CD4-positive, alpha-beta T cell treated with Interleukin-10 for 1 hour (primary cell): Measurements from ENCODE around the gene AMPD2.

Experiments
- DNase-seq: peaks from one replicate; pipeline ENCODE4 v3.0.0-alpha.2; 2020

AMPD2 gene

GRCh38 chr1:109619576-109620400 is at the start of gene AMPD2, which contains the start of gene GNAT2:
Gene AMPD2, plus strand, starts transcription at chr1:109619837. Its CDS starts 1,339 bp downstream, at chr1:109621176.
Gene GNAT2, minus strand, starts transcription at chr1:109619616. Its CDS starts 6,746 bp downstream, at chr1:109612870.
- peak; percentile 86 for DNase-seq

- no peak for DNase-seq
These were observed 49.2 kb upstream of the AMPD2 start for GRCh38 chr1:109570414-109570813.

GRCh38 chr1:109573785-109574184 is 45.9 kb upstream of the AMPD2 start:
- no peak for DNase-seq

GRCh38 chr1:109578947-109579443 is 40.6 kb upstream of the AMPD2 start:
- no peak for DNase-seq

- no peak for DNase-seq
These were observed 40.1 kb upstream of the AMPD2 start for GRCh38 chr1:109579491-109579890.

GRCh38 chr1:109582021-109582420 is 37.6 kb upstream of the AMPD2 start:
- DNase-seq = no peak

GRCh38 chr1:109584766-109585165 is 34.9 kb upstream of the AMPD2 start:
- DNase-seq = no peak

GRCh38 chr1:109586055-109586454 is 33.6 kb upstream of the AMPD2 start:
- no peak for DNase-seq

- DNase-seq = no peak
These were observed 30.5 kb upstream of the AMPD2 start for GRCh38 chr1:109589177-109589576.

GRCh38 chr1:109589679-109590078 is 30.0 kb upstream of the AMPD2 start:
- DNase-seq = no peak

GRCh38 chr1:109592916-109593315 is 26.7 kb upstream of the AMPD2 start:
- no peak for DNase-seq

- no peak for DNase-seq
These were observed 24.1 kb upstream of the AMPD2 start for GRCh38 chr1:109595531-109595930.

- no peak for DNase-seq
These were observed 21.5 kb upstream of the AMPD2 start for GRCh38 chr1:109598156-109598555.

- no peak for DNase-seq
These were observed 21.0 kb upstream of the AMPD2 start for GRCh38 chr1:109598655-109599054.

- no peak for DNase-seq
These were observed 16.4 kb upstream of the AMPD2 start for GRCh38 chr1:109603229-109603628.

GRCh38 chr1:109605381-109605780 is 14.3 kb upstream of the AMPD2 start:
- no peak for DNase-seq

GRCh38 chr1:109609881-109610280 is 9.8 kb upstream of the AMPD2 start:
- DNase-seq = no peak

- no peak for DNase-seq
These were observed 8.9 kb upstream of the AMPD2 start for GRCh38 chr1:109610609-109611307.

- no peak for DNase-seq
These were observed 8.2 kb upstream of the AMPD2 start for GRCh38 chr1:109611308-109611990.

GRCh38 chr1:109613361-109614147 is 6.1 kb upstream of the AMPD2 start:
- DNase-seq = no peak

- DNase-seq = peak; percentile 58
These were observed 3.8 kb upstream of the AMPD2 start for GRCh38 chr1:109615879-109616278.

GRCh38 chr1:109616391-109616790 is 3.2 kb upstream of the AMPD2 start:
- DNase-seq = no peak
